ENCODE results near the gene ITM2A. TPM values are rescaled to one million over a fixed set of nuclear protein-coding genes. Genes with fewer than 3 reads are reported as not detected.

The ITM2A gene
- 526 TPM for polyA plus RNA-seq (ENCODE audit: insufficient read length)

GRCh38 chrX:79366873-79367749 is at the start of gene ITM2A:
ITM2A (minus strand) TSS chrX:79367334; CDS start chrX:79367215, 119 bp downstream.
- peak; percentile 73 for DNase-seq

GRCh38 chrX:79415056-79415455 is 47.9 kb upstream of the ITM2A start:
- DNase-seq = no peak

GRCh38 chrX:79413963-79414362 is 46.8 kb upstream of the ITM2A start:
- DNase-seq = no peak

- DNase-seq = peak; percentile 39
These were observed 45.8 kb upstream of the ITM2A start for GRCh38 chrX:79412972-79413371.

- DNase-seq = peak; percentile 36
These were observed 45.0 kb upstream of the ITM2A start for GRCh38 chrX:79412166-79412565.

GRCh38 chrX:79409657-79410056 is 42.5 kb upstream of the ITM2A start:
- no peak for DNase-seq

GRCh38 chrX:79408623-79409322 is 41.6 kb upstream of the ITM2A start:
- DNase-seq = no peak

- DNase-seq = no peak
These were observed 33.5 kb upstream of the ITM2A start for GRCh38 chrX:79400623-79401022.

- no peak for DNase-seq
These were observed 8.2 kb upstream of the ITM2A start for GRCh38 chrX:79375340-79375739.

- DNase-seq = no peak
These were observed 4.5 kb upstream of the ITM2A start for GRCh38 chrX:79371640-79372039.

- peak; percentile 40 for DNase-seq
These were observed 4.0 kb upstream of the ITM2A start for GRCh38 chrX:79371101-79371500.

GRCh38 chrX:79369871-79370270 is 2.7 kb upstream of the ITM2A start:
- no peak for DNase-seq

GRCh38 chrX:79368441-79368840 is 1.3 kb upstream of the ITM2A start:
- peak; percentile 15 for DNase-seq

GRCh38 chrX:79367907-79368306 is 773 bp upstream of the ITM2A start:
- DNase-seq = no peak

- no peak for DNase-seq
These were observed 620 bp downstream of the ITM2A start for GRCh38 chrX:79366556-79366872.

GRCh38 chrX:79365591-79365990 is 1.5 kb downstream of the ITM2A start:
- no peak for DNase-seq

- DNase-seq = no peak
These were observed 2.8 kb downstream of the ITM2A start for GRCh38 chrX:79364306-79364705.

GRCh38 chrX:79361192-79361870 is 5.8 kb downstream of the ITM2A start:
- no peak for DNase-seq

- no peak for DNase-seq
These were observed 30.0 kb downstream of the ITM2A start for GRCh38 chrX:79336869-79337815.

- DNase-seq = no peak
These were observed 37.1 kb downstream of the ITM2A start for GRCh38 chrX:79330022-79330421.

- no peak for DNase-seq
These were observed 41.7 kb downstream of the ITM2A start for GRCh38 chrX:79325263-79325958.

Measured in hindlimb muscle (tissue), 1 donor.